SK-N-SH (cell line): ENCODE results near the gene SCAPER. TPM values are rescaled to one million over a fixed set of nuclear protein-coding genes. Genes with fewer than 3 reads are reported as not detected.

Experiments
- CTCF ChIA-PET: fragments of 300-600, 350-600 bp; formaldehyde crosslinking; extraction: SDS; loops from one replicate; lab custom pipeline; 2021; lab: Yijun Ruan, JAX
- POLR2A ChIA-PET: fragments of 350-600 bp; sonication (Branson Sonifier 250); formaldehyde crosslinking; extraction: SDS; loops from one replicate; lab custom pipeline; 2020; ENCODE audit warnings: antibody characterized with exemption, inconsistent platforms; lab: Yijun Ruan, JAX
- DNase-seq: peaks from one replicate; pipeline ENCODE4 v3.0.0; 2012
- H2AFZ ChIP-seq: fragments of 200-600 bp; sonication (generic); 2 replicates; pipeline ENCODE4 v1.8.1; 2016; ENCODE audit warnings: antibody characterized with exemption, mild to moderate bottlenecking, low read depth
- H3F3A ChIP-seq: fragments of 200-600 bp; sonication (generic); replicated peaks from 2 replicates; pipeline ENCODE3; 2016; ENCODE audit warnings: antibody characterized with exemption, mild to moderate bottlenecking; ENCODE audit not compliant: insufficient read depth
- H3K27ac ChIP-seq, 2 experiments: fragments of 200-500 bp in 1 of 2; fragments of 200-600 bp in 1 of 2; sonication (Bioruptor generic) in 1 of 2; sonication (generic), shearing (Covaris generic) in 1 of 2; 2 replicates each; pipeline versions ENCODE4 v1.5.1 to v1.6.1; 2014 to 2016; ENCODE audit warnings: low read depth in 2 of 2, inconsistent platforms in 1 of 2, low read length in 1 of 2, mild to moderate bottlenecking in 1 of 2, mixed read lengths in 1 of 2
- H3K27me3 ChIP-seq: fragments of 200-600 bp; sonication (generic), shearing (Covaris generic); 2 replicates; pipeline ENCODE4 v1.6.1; 2016; ENCODE audit warnings: mixed run types; ENCODE audit not compliant: insufficient read depth
- H3K36me3 ChIP-seq, 2 experiments: fragments of 200-500 bp in 1 of 2; fragments of 200-600 bp in 1 of 2; sonication (Bioruptor generic) in 1 of 2; sonication (generic) in 1 of 2; replicated peaks in 1 of 2; 2 replicates each; pipeline versions ENCODE3 to v1.5.1; 2014 to 2016; ENCODE audit warnings: low read length in 1 of 2, mild to moderate bottlenecking in 1 of 2; ENCODE audit not compliant: insufficient read depth in 2 of 2, control insufficient read depth in 1 of 2
- H3K4me1 ChIP-seq, 2 experiments: fragments of 200-500 bp in 1 of 2; fragments of 200-600 bp in 1 of 2; sonication (Bioruptor generic) in 1 of 2; sonication (generic), shearing (Covaris generic) in 1 of 2; 2 replicates each; pipeline versions ENCODE4 v1.5.1 to v1.6.1; 2014 to 2016; ENCODE audit warnings: low read depth in 1 of 2, low read length in 1 of 2, mixed run types in 1 of 2; ENCODE audit not compliant: insufficient read depth in 2 of 2, control insufficient read depth in 1 of 2
- H3K4me2 ChIP-seq: fragments of 200-600 bp; sonication (generic), shearing (Covaris generic); 2 replicates; pipeline ENCODE4 v1.6.1; 2017; ENCODE audit warnings: mixed run types
- H3K4me3 ChIP-seq, 2 experiments: fragments of 200-500 bp in 1 of 2; fragments of 200-600 bp in 1 of 2; sonication (Bioruptor generic) in 1 of 2; sonication (generic), shearing (Covaris generic) in 1 of 2; 2 replicates each; pipeline versions ENCODE4 v1.5.1 to v1.8.1; 2014 to 2016; ENCODE audit warnings: low read depth in 2 of 2, inconsistent platforms in 1 of 2, low read length in 1 of 2, mild to moderate bottlenecking in 1 of 2, mixed read lengths in 1 of 2, moderate library complexity in 1 of 2
- H3K79me2 ChIP-seq: fragments of 200-600 bp; sonication (generic); 2 replicates; pipeline ENCODE4 v1.8.1; 2017; ENCODE audit warnings: mild to moderate bottlenecking; ENCODE audit not compliant: insufficient read depth
- H3K9ac ChIP-seq: fragments of 200-600 bp; sonication (generic); 2 replicates; pipeline ENCODE4 v1.6.1; 2017; ENCODE audit warnings: mixed run types
- H3K9me2 ChIP-seq: fragments of 200-600 bp; sonication (generic); 2 replicates; pipeline ENCODE4 v1.6.1; 2017; ENCODE audit warnings: mixed run types
- H3K9me3 ChIP-seq: fragments of 200-600 bp; sonication (generic); 2 replicates; pipeline ENCODE4 v1.6.1; 2017; ENCODE audit warnings: mixed run types, mild to moderate bottlenecking, moderate library complexity
- H4K20me1 ChIP-seq: fragments of 200-600 bp; sonication (generic); 2 replicates; pipeline ENCODE4 v1.6.1; 2017; ENCODE audit warnings: mild to moderate bottlenecking, mixed run types; ENCODE audit not compliant: insufficient read depth
- CTCF ChIP-seq: fragments of 200-600 bp; sonication (generic); IDR thresholded peaks from 2 replicates; pipeline ENCODE4 v1.6.1; 2017; ENCODE audit warnings: antibody characterized with exemption, mild to moderate bottlenecking, moderate library complexity
- EZH2phosphoT487 ChIP-seq: fragments of 200-600 bp; sonication (generic); IDR thresholded peaks from 2 replicates; pipeline ENCODE4 v1.6.1; 2017; ENCODE audit warnings: low read depth, mixed run types, mild to moderate bottlenecking, antibody characterized with exemption, moderate library complexity, borderline replicate concordance
- FOSL2 ChIP-seq: IDR thresholded peaks from 2 replicates; pipeline ENCODE4 v1.4.0; 2012; ENCODE audit warnings: low read depth, mild to moderate bottlenecking, moderate library complexity, borderline replicate concordance
- FOXM1 ChIP-seq: IDR thresholded peaks from 2 replicates; pipeline ENCODE4 v1.4.0; 2012; ENCODE audit warnings: low read depth, mild to moderate bottlenecking
- IRF3 ChIP-seq: fragments of 150-350 bp; IDR thresholded peaks from 2 replicates; pipeline ENCODE4 v1.6.1; 2016; ENCODE audit warnings: mild to moderate bottlenecking, low read depth, low read length
- JUND ChIP-seq: IDR thresholded peaks from 2 replicates; pipeline ENCODE4 v1.4.0; 2012
- MAX ChIP-seq: IDR thresholded peaks from 2 replicates; pipeline ENCODE4 v1.4.0; 2012; ENCODE audit warnings: low read depth
- MEF2A ChIP-seq: IDR thresholded peaks from 2 replicates; pipeline ENCODE4 v1.4.0; 2012; ENCODE audit warnings: low read depth, borderline replicate concordance
- NRF1 ChIP-seq: IDR thresholded peaks from 2 replicates; pipeline ENCODE4 v1.6.1; 2012; ENCODE audit warnings: low read depth, mild to moderate bottlenecking, low read length
- POLR2AphosphoS5 ChIP-seq: IDR thresholded peaks from 2 replicates; pipeline ENCODE4 v1.6.1; 2012; ENCODE audit warnings: low read depth, low read length
- RFX5 ChIP-seq: IDR thresholded peaks from 2 replicates; pipeline ENCODE4 v1.6.1; 2012; ENCODE audit warnings: mild to moderate bottlenecking, improper control_type of control experiment, low read length
- SIN3A ChIP-seq: IDR thresholded peaks from 2 replicates; pipeline ENCODE4 v1.6.1; 2012; ENCODE audit warnings: low read depth, mild to moderate bottlenecking, low read length, moderate library complexity, borderline replicate concordance
- SMC3 ChIP-seq: IDR thresholded peaks from 2 replicates; pipeline ENCODE4 v1.6.1; 2012; ENCODE audit warnings: low read depth, low read length, improper control_type of control experiment
- USF1 ChIP-seq: IDR thresholded peaks from 2 replicates; pipeline ENCODE4 v1.4.0; 2012; ENCODE audit warnings: low read depth, borderline replicate concordance
- USF2 ChIP-seq: fragments of 150-350 bp; IDR thresholded peaks from 2 replicates; pipeline ENCODE4 v1.6.1; 2017; ENCODE audit warnings: antibody characterized with exemption, low read length, low read depth, borderline replicate concordance
- YY1 ChIP-seq: IDR thresholded peaks from 2 replicates; pipeline ENCODE4 v1.4.0; 2012; ENCODE audit warnings: low read depth, mild to moderate bottlenecking
- WGBS: methylation state at CpG from one replicate; pipeline ENCODE4 v1.1.6; 2017; ENCODE audit warnings: low lambda C conversion rate; 5-methylcytosine and 5-hydroxymethylcytosine counted together
- polyA plus RNA-seq, 3 experiments: library from polyadenylated mRNA; depleted of rRNA; stranded (reverse); fragments of >200 nt; gene quantifications; 2 replicates each; pipeline ENCODE4 v1.2.3, GENCODE V29; 2012

Gene SCAPER
- polyA plus RNA-seq, 1 of the 3 experiments (the other 2 are of a cell fraction): 1.8 TPM

- Histone ChIP-seq H3K79me2 (no peaks in the 10 kb centered on the region), H3K4me2 (no peak overlapping the region), H3K27ac (no peak overlapping the region), H4K20me1 (no peaks in the 10 kb centered on the region), H3K4me3 (no peak overlapping the region), H2AFZ (no peak overlapping the region), H3F3A (peaks cover 6% of the 10 kb centered on the region), H3K27me3 (no peaks in the 10 kb centered on the region), H3K9ac (no peak overlapping the region), H3K4me1 (no peaks in the 10 kb centered on the region; a peak in 1 of 4 replicates), H3K36me3 (peaks cover 40 to 45% of the 10 kb centered on the region in 2 experiments), H3K9me2 (no peaks in the 10 kb centered on the region), H3K9me3 (no peaks in the 10 kb centered on the region)
- POLR2A ChIA-PET: interaction anchor here (1.9 kb wide), 1 partner anchor 11 kb away, joined by 5 read pairs; the partner anchor contains the start of gene RCN2
- DNase-seq: no peak
- 82% methylated on average over 2 of the region's 2 CpGs for whole genome bisulfite sequencing
- TF ChIP-seq JUND: no peak
- TF ChIP-seq, all 33 proteins: peak for 0
- CTCF ChIA-PET: interaction anchor here (0.9 to 1.9 kb wide), 6 partner anchors 14 to 83 kb away, joined by 3 to 6 read pairs (median 4); no protein-coding TSS in a partner anchor
These were observed 37.2 kb upstream of the SCAPER start for GRCh38 chr15:76942331-76942730.

GRCh38 chr15:76941636-76942035 is 36.5 kb upstream of the SCAPER start:
- no peak for TF ChIP-seq FOSL2
- no peak for TF ChIP-seq IRF3
- TF ChIP-seq POLR2AphosphoS5: no peak
- TF ChIP-seq MEF2A: no peak
- TF ChIP-seq JUND: no peak
- TF ChIP-seq CTCF: no peak
- TF ChIP-seq SIN3A: no peak
- TF ChIP-seq YY1: no peak
- no peak for TF ChIP-seq FOXM1
- TF ChIP-seq USF2: no peak
- no peak for TF ChIP-seq SMC3
- no peak for TF ChIP-seq USF1
- no peak for TF ChIP-seq NRF1
- no peak for TF ChIP-seq MAX
- TF ChIP-seq RFX5: no peak
- no peak for TF ChIP-seq EZH2phosphoT487
- TF ChIP-seq, all 33 proteins: peak for 0
- CTCF ChIA-PET: interaction anchor here (0.9 to 1.9 kb wide), 8 partner anchors 11 to 93 kb away, joined by 3 to 6 read pairs (median 4); no protein-coding TSS in a partner anchor
- H3K27ac ChIP-seq: no peak overlapping the region
- no peaks in the 10 kb centered on the region for H3K27me3 ChIP-seq
- POLR2A ChIA-PET: no interaction called here
- no peaks in the 10 kb centered on the region for H3K9me3 ChIP-seq
- no peaks in the 10 kb centered on the region for H3K9me2 ChIP-seq
- no peak overlapping the region for H3K9ac ChIP-seq
- H3K36me3 ChIP-seq: peaks cover 43 to 47% of the 10 kb centered on the region in 2 experiments
- H3F3A ChIP-seq: peaks cover 6% of the 10 kb centered on the region
- no peak overlapping the region for H3K4me3 ChIP-seq
- no peaks in the 10 kb centered on the region for H4K20me1 ChIP-seq
- 91% methylated on average over 2 of the region's 2 CpGs for WGBS
- H3K4me2 ChIP-seq: no peak overlapping the region
- H3K4me1 ChIP-seq: no peaks in the 10 kb centered on the region; a peak in 1 of 4 replicates
- no peak overlapping the region for H2AFZ ChIP-seq
- peaks cover 2% of the 10 kb centered on the region; the same call in 1 of the 2 replicates for H3K79me2 ChIP-seq
- DNase-seq: no peak
